ENCODE data around the gene KCNA3. TPM values are rescaled to one million over a fixed set of nuclear protein-coding genes. Genes with fewer than 3 reads are reported as not detected.

Gene KCNA3
- total and polyA plus RNA-seq, 7 donors = 0.71 to 4.3 (median 1.3) TPM; not detected in 3

DNA sequence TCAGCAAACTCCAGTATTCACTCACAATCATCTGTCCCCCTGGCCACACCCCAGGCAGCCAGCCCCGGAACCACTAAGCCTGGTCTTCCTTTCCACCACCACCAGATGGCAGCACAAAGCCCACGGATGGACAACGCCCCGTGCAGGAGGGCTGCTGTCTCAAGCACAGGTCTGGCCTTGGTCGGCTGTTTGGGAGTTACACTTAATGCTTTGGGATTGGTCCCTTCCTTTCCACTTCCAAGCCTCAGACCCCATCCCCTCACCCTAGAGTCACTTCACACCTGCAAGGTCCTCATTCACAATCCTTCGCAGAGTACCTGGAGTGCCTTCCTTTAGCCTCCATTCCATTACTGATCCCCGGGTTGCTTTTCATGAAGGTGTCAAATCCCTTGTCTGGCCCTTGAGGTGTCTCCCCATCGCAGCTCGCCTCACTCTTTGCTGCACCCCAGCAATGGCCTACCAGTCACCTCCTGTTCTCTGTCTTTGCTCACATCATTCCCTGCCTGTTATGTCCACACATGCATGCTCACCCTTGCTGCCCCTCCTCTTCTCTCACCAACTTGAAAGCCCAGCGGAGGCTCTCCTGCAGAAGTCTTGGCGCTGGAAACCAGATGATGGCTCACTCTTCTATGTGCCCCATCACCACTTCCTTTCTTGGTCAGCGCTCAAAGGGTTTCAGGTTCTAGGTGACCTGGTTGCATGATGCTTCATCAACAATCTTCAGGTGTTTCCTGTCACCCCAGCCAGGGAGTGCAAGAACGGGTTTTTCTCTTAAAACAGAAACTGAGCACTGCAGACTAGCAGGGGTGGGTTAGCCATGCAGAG is 43.7 kb downstream of the KCNA3 start:
- Histone ChIP-seq H3K27ac (no peak overlapping the region), H3K4me3 (no peak overlapping the region), H3K27me3 (peaks cover 0 to 1% (median 0%) of the 10 kb centered on the region in 3 donors), H3K4me1 (peaks cover 0 to 16% (median 15%) of the 10 kb centered on the region in 4 donors), H3K36me3 (no peaks in the 10 kb centered on the region), H3K9me3 (no peaks in the 10 kb centered on the region)
- intact Hi-C loops (cut with DNase I) = loop anchor here (1.0 to 5.0 kb wide), 2 partner anchors 135 to 151 kb away; no protein-coding TSS in a partner anchor
- DNase-seq = peak; percentile 81
- WGBS, 2 donors = 26 to 36% methylated on average over 13 of the region's 13 CpGs
- no peak for TF ChIP-seq POLR2AphosphoS5 (IDR thresholded peaks at IDR 0.05)
- TF ChIP-seq, protein P1, sequence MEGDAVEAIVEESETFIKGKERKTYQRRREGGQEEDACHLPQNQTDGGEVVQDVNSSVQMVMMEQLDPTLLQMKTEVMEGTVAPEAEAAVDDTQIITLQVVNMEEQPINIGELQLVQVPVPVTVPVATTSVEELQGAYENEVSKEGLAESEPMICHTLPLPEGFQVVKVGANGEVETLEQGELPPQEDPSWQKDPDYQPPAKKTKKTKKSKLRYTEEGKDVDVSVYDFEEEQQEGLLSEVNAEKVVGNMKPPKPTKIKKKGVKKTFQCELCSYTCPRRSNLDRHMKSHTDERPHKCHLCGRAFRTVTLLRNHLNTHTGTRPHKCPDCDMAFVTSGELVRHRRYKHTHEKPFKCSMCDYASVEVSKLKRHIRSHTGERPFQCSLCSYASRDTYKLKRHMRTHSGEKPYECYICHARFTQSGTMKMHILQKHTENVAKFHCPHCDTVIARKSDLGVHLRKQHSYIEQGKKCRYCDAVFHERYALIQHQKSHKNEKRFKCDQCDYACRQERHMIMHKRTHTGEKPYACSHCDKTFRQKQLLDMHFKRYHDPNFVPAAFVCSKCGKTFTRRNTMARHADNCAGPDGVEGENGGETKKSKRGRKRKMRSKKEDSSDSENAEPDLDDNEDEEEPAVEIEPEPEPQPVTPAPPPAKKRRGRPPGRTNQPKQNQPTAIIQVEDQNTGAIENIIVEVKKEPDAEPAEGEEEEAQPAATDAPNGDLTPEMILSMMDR (IDR thresholded peaks at IDR 0.05) = peak; percentile 33 to 84 (median 68)

DNA sequence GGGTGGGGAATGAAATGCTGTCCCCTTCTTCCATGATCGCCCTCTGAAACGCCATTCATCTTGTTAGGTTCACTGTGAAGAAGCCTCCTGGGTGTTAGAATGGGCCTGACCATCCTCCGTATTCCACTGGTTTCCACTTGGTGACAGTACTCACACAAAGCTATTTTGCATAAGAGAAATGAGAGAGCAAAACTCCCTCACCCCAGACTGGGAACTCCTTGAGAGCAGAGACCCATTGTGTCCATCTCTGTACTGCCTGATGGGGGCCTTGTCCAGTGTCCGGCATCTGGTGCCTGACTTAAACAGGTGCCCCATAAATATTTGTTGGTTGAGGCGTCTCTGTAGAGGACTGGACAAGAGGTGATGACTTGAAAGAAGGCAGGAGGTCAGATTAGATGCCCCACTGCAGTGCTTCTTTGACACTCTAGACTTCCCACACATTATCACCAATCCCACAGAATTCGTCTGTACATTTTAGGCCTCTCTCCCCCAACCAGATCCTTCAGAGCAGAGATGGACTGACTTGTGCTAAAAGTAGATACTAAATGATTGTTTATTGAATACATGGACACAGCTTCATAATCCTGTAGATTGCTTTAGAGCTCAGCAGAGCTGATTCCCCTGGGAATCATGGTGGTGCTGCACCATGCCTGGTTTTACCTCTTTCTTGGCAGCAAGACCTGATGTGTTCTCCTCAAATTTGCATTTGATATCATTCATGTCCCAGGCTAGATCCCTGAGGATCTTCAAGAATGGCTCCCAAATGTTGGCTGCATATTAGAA is 46.2 kb downstream of the KCNA3 start:
- WGBS, 2 donors = 81% methylated on average over 6 of the region's 6 CpGs
- Histone ChIP-seq H3K4me1 (no peaks in the 10 kb centered on the region), H3K27ac (no peak overlapping the region), H3K9me3 (no peaks in the 10 kb centered on the region), H3K4me3 (no peak overlapping the region), H3K27me3 (no peaks in the 10 kb centered on the region), H3K36me3 (no peaks in the 10 kb centered on the region)
- DNase-seq = no peak
- intact Hi-C loops (cut with DNase I) = no loop called here
- TF ChIP-seq POLR2AphosphoS5 (IDR thresholded peaks at IDR 0.05) (no peak), POLR2A (IDR thresholded peaks at IDR 0.05) (no peak), EP300 (IDR thresholded peaks at IDR 0.05) (no peak)
- TF ChIP-seq, protein P1 (IDR thresholded peaks at IDR 0.05) = no peak

DNA sequence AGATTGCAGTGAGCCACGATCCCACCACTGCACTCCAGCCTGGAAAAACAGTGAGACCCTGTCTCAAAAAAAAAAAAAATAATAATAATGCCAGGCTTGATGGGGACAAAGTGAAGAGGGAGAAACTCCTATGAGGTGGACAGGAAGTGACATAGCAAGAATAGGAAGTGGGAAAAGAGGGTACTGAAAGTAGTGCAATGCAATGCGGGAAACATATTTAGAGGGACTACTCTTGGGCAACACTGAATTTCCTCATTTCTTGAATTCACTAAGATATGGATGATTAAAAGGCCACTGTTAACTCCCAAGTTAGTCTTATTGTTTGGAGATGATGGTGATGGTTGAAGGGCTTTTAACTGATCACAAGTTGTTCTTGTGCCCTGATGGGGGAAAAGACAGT is 47.0 kb downstream of the KCNA3 start:
- 80 to 81% methylated on average over 2 of the region's 2 CpGs for WGBS, 2 donors
- Histone ChIP-seq H3K27me3 (no peaks in the 10 kb centered on the region), H3K36me3 (no peaks in the 10 kb centered on the region), H3K9me3 (no peaks in the 10 kb centered on the region), H3K4me3 (no peak overlapping the region), H3K4me1 (no peaks in the 10 kb centered on the region), H3K27ac (no peak overlapping the region)
- no peak for DNase-seq
- intact Hi-C loops (cut with DNase I) = no loop called here
- TF ChIP-seq POLR2A (IDR thresholded peaks at IDR 0.05) (no peak), POLR2AphosphoS5 (IDR thresholded peaks at IDR 0.05) (no peak), EP300 (IDR thresholded peaks at IDR 0.05) (no peak)
- TF ChIP-seq, protein P1 (IDR thresholded peaks at IDR 0.05) = no peak

DNA sequence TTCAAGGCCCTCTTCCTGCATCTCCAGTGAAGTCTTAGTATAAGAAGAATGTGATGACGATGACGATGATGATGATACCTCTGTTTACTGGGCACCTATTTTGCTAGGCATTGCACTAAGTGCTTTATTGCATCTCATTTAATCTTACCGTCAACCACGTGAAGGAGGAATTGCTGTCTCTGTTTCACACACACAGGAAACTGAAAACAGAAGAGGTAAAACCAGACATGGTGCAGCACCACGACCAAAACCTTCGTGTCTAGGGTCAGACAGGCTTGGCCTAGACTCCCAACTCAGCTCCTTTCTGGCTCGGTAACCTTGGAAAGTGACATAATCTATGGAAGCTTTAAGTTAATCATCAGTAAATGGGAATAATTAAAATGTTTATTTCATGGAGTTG is 47.9 kb downstream of the KCNA3 start:
- TF ChIP-seq EP300 (IDR thresholded peaks at IDR 0.05) (no peak), POLR2AphosphoS5 (IDR thresholded peaks at IDR 0.05) (no peak), POLR2A (IDR thresholded peaks at IDR 0.05) (no peak)
- TF ChIP-seq, protein P1 (IDR thresholded peaks at IDR 0.05) = no peak
- 52 to 60% methylated on average over 7 of the region's 7 CpGs for WGBS, 2 donors
- no peak overlapping the region for H3K27ac ChIP-seq
- no peak for DNase-seq
- H3K27me3 ChIP-seq = no peaks in the 10 kb centered on the region
- H3K9me3 ChIP-seq = no peaks in the 10 kb centered on the region
- no peaks in the 10 kb centered on the region for H3K36me3 ChIP-seq
- no peak overlapping the region for H3K4me3 ChIP-seq
- intact Hi-C loops (cut with DNase I) = no loop called here
- no peaks in the 10 kb centered on the region for H3K4me1 ChIP-seq

Other genes with a start within 250 kb of the KCNA3 start
- gene PROK1, start 223.8 kb downstream of the KCNA3 start, total RNA-seq = 1 to 10 TPM in 1 of 4 donors, not detected in 3; 3.2 TPM
- under 1 TPM in 2 of 3 donors, not detected in 1; 0.09 to 0.46 TPM for gene PROK1, start 223.8 kb downstream of the KCNA3 start, polyA plus RNA-seq
- gene KCNA10, start 155.8 kb downstream of the KCNA3 start, total RNA-seq = not detected
- gene KCNA10, start 155.8 kb downstream of the KCNA3 start, polyA plus RNA-seq = not detected
- 1 to 10 TPM in 3 of 4 donors, under 1 TPM in 1; 0.82 to 5.8 (median 2.2) TPM for gene KCNA2, start 68.6 kb downstream of the KCNA3 start, total RNA-seq
- under 1 TPM in 2 of 3 donors, not detected in 1; under 0.01 to 0.69 TPM for gene KCNA2, start 68.6 kb downstream of the KCNA3 start, polyA plus RNA-seq
- 10 to 100 TPM in 3 of 4 donors, 1 to 10 TPM in 1; 7.5 to 32.9 (median 26.8) TPM for gene CD53, start 198.2 kb upstream of the KCNA3 start, total RNA-seq
- gene CD53, start 198.2 kb upstream of the KCNA3 start, polyA plus RNA-seq = 100 to 1,000 TPM in 2 of 3 donors, 10 to 100 TPM in 1; 15.0 to 150 (median 100) TPM

Measured in sigmoid colon (tissue), 7 donors.